HEK293 (cell line): Measurements from ENCODE around the gene DPH5.

ENCODE experiments used
- CTCF ChIP-seq: fragments of 450-650 bp; formaldehyde crosslinking; IDR thresholded peaks from 2 replicates; pipeline ENCODE4 v1.5.1; 2016; ENCODE audit warnings: missing biosample characterization, missing genetic modification characterization
- KLF9 ChIP-seq: fragments of 450-650 bp; formaldehyde crosslinking; IDR thresholded peaks from 2 replicates; pipeline ENCODE4 v1.5.1; 2016; ENCODE audit warnings: missing biosample characterization, missing genetic modification characterization, low read depth
- TRIM28 ChIP-seq: IDR thresholded peaks from 2 replicates; pipeline ENCODE4 v1.6.1; 2011; ENCODE audit warnings: low read length, control low read depth, borderline replicate concordance
- YY1 ChIP-seq: fragments of 450-650 bp; formaldehyde crosslinking; IDR thresholded peaks from 2 replicates; pipeline ENCODE4 v1.5.1; 2018; ENCODE audit warnings: missing biosample characterization, missing genetic modification characterization
- ZBTB21 ChIP-seq: fragments of 450-650 bp; formaldehyde crosslinking; IDR thresholded peaks from 2 replicates; pipeline ENCODE4 v1.5.1; 2017; ENCODE audit warnings: missing biosample characterization, missing genetic modification characterization
- ZBTB6 ChIP-seq: fragments of 450-650 bp; formaldehyde crosslinking; IDR thresholded peaks from 2 replicates; pipeline ENCODE4 v1.5.1; 2017; ENCODE audit warnings: missing biosample characterization, missing genetic modification characterization
- ZNF155 ChIP-seq: fragments of 450-650 bp; formaldehyde crosslinking; IDR thresholded peaks from 2 replicates; pipeline ENCODE4 v1.5.1; 2016; ENCODE audit warnings: missing biosample characterization, missing genetic modification characterization
- ZNF174 ChIP-seq: fragments of 450-650 bp; formaldehyde crosslinking; IDR thresholded peaks from 2 replicates; pipeline ENCODE4 v1.5.0; 2017; ENCODE audit warnings: missing biosample characterization, mild to moderate bottlenecking, missing genetic modification characterization
- ZNF221 ChIP-seq: fragments of 450-650 bp; formaldehyde crosslinking; IDR thresholded peaks from 2 replicates; pipeline ENCODE4 v1.5.1; 2017; ENCODE audit warnings: missing biosample characterization, missing genetic modification characterization, borderline replicate concordance
- ZNF274 ChIP-seq, 2 experiments: fragments of 200-500 bp in 1 of 2; fragments of 450-650 bp in 1 of 2; sonication (Bioruptor generic) in 1 of 2; formaldehyde crosslinking in 1 of 2; IDR thresholded peaks; 2 replicates each; pipeline versions ENCODE4 v1.5.1 to v1.6.1; 2014 to 2016; ENCODE audit warnings: borderline replicate concordance in 1 of 2, inconsistent platforms in 1 of 2, low read length in 1 of 2, missing biosample characterization in 1 of 2, missing genetic modification characterization in 1 of 2
- ZNF843 ChIP-seq: fragments of 450-650 bp; formaldehyde crosslinking; IDR thresholded peaks from 2 replicates; pipeline ENCODE4 v1.5.1; 2016; ENCODE audit warnings: missing biosample characterization, missing genetic modification characterization
- TF ChIP-seq, protein P1 (sequence below): fragments of 450-650 bp; formaldehyde crosslinking; IDR thresholded peaks from 2 replicates; pipeline ENCODE4 v1.5.1; 2016; ENCODE audit warnings: missing biosample characterization, missing genetic modification characterization
- TF ChIP-seq, protein P2 (sequence below): fragments of 450-650 bp; formaldehyde crosslinking; IDR thresholded peaks from 2 replicates; pipeline ENCODE4 v1.5.1; 2016; ENCODE audit warnings: missing biosample characterization, missing genetic modification characterization

DNA sequence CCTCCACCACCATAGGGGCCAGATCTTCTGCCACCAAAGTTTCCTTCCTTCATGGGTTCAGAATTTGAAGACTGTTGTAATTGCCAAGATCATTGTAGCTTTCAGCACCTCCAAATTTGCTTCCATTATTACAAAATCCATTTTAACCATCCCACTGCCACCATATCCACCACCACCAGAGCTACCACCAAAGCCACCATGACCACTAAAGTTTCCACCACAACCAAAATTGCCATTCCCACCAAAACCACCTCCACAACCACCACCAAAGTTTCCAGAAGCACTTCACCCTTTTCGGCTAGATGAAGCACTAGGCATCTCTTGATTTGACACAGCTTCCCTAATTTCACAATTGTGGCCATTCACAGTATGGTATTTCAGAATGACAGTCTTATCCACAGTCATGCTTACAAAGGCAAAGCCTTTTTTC lies 84.5 kb downstream of the DPH5 start:
- TF ChIP-seq CTCF (tag by site-specific recombination) (no peak), ZNF843 (tag by site-specific recombination) (no peak), ZNF221 (tag by site-specific recombination) (no peak), ZBTB21 (tag by site-specific recombination) (no peak), ZNF274 (IDR thresholded peaks at IDR 0.05; ENCODE audit: low read length) (no peak), ZNF274 (tag by site-specific recombination; IDR thresholded peaks at IDR 0.05; ENCODE audit: borderline replicate concordance) (no peak), YY1 (tag by site-specific recombination) (no peak), ZNF174 (no peak), ZNF155 (tag by site-specific recombination) (no peak), KLF9 (tag by site-specific recombination) (no peak), ZBTB6 (tag by site-specific recombination) (no peak), TRIM28 (no peak)
- TF ChIP-seq, protein P1, sequence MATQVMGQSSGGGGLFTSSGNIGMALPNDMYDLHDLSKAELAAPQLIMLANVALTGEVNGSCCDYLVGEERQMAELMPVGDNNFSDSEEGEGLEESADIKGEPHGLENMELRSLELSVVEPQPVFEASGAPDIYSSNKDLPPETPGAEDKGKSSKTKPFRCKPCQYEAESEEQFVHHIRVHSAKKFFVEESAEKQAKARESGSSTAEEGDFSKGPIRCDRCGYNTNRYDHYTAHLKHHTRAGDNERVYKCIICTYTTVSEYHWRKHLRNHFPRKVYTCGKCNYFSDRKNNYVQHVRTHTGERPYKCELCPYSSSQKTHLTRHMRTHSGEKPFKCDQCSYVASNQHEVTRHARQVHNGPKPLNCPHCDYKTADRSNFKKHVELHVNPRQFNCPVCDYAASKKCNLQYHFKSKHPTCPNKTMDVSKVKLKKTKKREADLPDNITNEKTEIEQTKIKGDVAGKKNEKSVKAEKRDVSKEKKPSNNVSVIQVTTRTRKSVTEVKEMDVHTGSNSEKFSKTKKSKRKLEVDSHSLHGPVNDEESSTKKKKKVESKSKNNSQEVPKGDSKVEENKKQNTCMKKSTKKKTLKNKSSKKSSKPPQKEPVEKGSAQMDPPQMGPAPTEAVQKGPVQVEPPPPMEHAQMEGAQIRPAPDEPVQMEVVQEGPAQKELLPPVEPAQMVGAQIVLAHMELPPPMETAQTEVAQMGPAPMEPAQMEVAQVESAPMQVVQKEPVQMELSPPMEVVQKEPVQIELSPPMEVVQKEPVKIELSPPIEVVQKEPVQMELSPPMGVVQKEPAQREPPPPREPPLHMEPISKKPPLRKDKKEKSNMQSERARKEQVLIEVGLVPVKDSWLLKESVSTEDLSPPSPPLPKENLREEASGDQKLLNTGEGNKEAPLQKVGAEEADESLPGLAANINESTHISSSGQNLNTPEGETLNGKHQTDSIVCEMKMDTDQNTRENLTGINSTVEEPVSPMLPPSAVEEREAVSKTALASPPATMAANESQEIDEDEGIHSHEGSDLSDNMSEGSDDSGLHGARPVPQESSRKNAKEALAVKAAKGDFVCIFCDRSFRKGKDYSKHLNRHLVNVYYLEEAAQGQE (tag by site-specific recombination): no peak
- TF ChIP-seq, protein P2, sequence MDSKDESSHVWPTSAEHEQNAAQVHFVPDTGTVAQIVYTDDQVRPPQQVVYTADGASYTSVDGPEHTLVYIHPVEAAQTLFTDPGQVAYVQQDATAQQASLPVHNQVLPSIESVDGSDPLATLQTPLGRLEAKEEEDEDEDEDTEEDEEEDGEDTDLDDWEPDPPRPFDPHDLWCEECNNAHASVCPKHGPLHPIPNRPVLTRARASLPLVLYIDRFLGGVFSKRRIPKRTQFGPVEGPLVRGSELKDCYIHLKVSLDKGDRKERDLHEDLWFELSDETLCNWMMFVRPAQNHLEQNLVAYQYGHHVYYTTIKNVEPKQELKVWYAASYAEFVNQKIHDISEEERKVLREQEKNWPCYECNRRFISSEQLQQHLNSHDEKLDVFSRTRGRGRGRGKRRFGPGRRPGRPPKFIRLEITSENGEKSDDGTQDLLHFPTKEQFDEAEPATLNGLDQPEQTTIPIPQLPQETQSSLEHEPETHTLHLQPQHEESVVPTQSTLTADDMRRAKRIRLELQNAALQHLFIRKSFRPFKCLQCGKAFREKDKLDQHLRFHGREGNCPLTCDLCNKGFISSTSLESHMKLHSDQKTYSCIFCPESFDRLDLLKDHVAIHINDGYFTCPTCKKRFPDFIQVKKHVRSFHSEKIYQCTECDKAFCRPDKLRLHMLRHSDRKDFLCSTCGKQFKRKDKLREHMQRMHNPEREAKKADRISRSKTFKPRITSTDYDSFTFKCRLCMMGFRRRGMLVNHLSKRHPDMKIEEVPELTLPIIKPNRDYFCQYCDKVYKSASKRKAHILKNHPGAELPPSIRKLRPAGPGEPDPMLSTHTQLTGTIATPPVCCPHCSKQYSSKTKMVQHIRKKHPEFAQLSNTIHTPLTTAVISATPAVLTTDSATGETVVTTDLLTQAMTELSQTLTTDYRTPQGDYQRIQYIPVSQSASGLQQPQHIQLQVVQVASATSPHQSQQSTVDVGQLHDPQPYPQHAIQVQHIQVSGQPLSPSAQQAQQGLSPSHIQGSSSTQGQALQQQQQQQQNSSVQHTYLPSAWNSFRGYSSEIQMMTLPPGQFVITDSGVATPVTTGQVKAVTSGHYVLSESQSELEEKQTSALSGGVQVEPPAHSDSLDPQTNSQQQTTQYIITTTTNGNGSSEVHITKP (tag by site-specific recombination): no peak
